ENCODE data around the gene PCDH1. TPM values are rescaled to one million over a fixed set of nuclear protein-coding genes. Genes with fewer than 3 reads are reported as not detected.

Gene PCDH1
- total and polyA plus RNA-seq, 2 of the 13 experiments (the other 11 are each of a cell fraction or from before 2014, with no cell fraction given) = 0.11 to 0.83 TPM

DNA sequence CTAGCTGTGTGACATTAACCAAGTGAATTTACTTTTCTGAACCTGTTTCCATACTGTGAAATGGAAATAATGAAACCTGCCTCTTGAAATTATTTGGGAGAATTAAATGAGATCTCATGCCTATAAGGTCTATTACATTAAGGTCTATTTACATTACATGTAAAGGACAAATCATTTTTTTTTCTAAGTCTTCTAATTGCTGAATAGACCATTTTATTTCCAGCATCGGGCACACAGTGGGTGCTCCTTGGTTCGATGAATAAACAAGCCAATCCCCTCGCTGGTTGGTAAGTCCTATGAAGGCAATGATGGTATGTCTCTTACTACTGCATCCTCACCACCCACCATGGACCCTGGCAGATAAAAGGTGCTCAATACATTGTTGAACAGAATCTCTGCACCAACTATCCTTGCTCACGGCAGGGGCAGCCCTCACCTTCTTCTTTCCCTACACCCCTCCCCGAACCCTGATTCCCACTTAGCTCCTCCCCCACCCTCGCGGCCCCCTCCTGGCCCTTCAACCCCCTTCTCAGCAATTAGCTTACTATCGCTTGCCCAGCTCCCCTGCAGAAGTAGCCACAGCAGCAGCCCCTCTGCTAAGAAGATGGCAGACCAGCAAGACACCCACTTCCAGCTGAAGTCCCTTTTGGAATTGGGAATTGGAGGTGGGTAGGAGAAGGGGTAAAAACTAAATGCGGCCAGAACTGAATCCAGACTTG lies 3.0 kb downstream of the PCDH1 start:
- BruUV-seq (replicated peaks) = no TSS peak
- TF ChIP-seq MAFK (conservative IDR thresholded peaks at IDR 0.05 in 1 of 2, IDR thresholded peaks at IDR 0.05 in 1 of 2; ENCODE audit: low read length in 2 of 2) = 0 out of 4 replicates have a peak, but pooled peaks of 1 of the 2 experiments have one; percentile 7
- no peak for TF ChIP-seq ZNF138 (CRISPR knock-in tag; IDR thresholded peaks at IDR 0.05; ENCODE audit: low read depth)
- TF ChIP-seq MBD4 (IDR thresholded peaks at IDR 0.05; ENCODE audit: borderline replicate concordance, low read length) = no peak
- DNase-seq (ENCODE audit: low spot score) (no peak), ATAC-seq (no peak), FAIRE-seq (no peak)
- Histone ChIP-seq H3K4me1 (ENCODE audit: insufficient read depth, low read length) (peaks cover 52% of the 10 kb centered on the region), H3K9me3 (ENCODE audit: low read length) (no peaks in the 10 kb centered on the region), H3K4me3 (replicated peaks in 1 of 3; ENCODE audit: insufficient read depth in 1 of 3, low read depth in 2 of 3, low read length in 3 of 3) (peak overlapping the region in 2 of 3 experiments; percentile 23 to 73; a peak in 3 of 6 replicates), H3K27ac (ENCODE audit: extremely low read length, insufficient read depth, low read length) (no peak overlapping the region), H3K27me3 (ENCODE audit: control insufficient read depth in 1 of 2, insufficient read depth in 2 of 2, low read length in 2 of 2) (peaks cover 14 to 45% of the 10 kb centered on the region in 2 experiments), H2AFZ (ENCODE audit: low read length) (no peak overlapping the region), H3K79me2 (ENCODE audit: insufficient read depth, low read length) (no peaks in the 10 kb centered on the region), H3K9ac (ENCODE audit: insufficient read depth, low read depth, low read length) (no peak overlapping the region), H3K4me2 (ENCODE audit: low read depth, low read length) (peak overlapping the region; percentile 80), H4K20me1 (ENCODE audit: insufficient read depth, low read length) (no peaks in the 10 kb centered on the region), H3K36me3 (replicated peaks in 1 of 2; ENCODE audit: control insufficient read depth in 1 of 2, insufficient read depth in 2 of 2, low read length in 2 of 2) (no peaks in the 10 kb centered on the region)
- in situ Hi-C loops (cut with HindIII; ENCODE audit: extremely low pct_ligation_motif_present, low pct_unique_long_range_greater_than_20kb) = loop anchor here (5.0 kb wide), 1 partner anchor 173 kb away; no protein-coding TSS in a partner anchor
- intact Hi-C loops (cut with micrococcal nuclease; ENCODE audit: unreplicated experiment) = loop anchor here (5.0 kb wide), 2 partner anchors 48 to 63 kb away; no protein-coding TSS in a partner anchor
- WGBS (ENCODE audit: low lambda C conversion rate) = 9% methylated on average over 9 of the region's 9 CpGs
- CTCF ChIA-PET (ENCODE audit: low intra/inter-chr PET ratio, low total read pairs) = no interaction called here
- POLR2A ChIA-PET = no interaction called here

DNA sequence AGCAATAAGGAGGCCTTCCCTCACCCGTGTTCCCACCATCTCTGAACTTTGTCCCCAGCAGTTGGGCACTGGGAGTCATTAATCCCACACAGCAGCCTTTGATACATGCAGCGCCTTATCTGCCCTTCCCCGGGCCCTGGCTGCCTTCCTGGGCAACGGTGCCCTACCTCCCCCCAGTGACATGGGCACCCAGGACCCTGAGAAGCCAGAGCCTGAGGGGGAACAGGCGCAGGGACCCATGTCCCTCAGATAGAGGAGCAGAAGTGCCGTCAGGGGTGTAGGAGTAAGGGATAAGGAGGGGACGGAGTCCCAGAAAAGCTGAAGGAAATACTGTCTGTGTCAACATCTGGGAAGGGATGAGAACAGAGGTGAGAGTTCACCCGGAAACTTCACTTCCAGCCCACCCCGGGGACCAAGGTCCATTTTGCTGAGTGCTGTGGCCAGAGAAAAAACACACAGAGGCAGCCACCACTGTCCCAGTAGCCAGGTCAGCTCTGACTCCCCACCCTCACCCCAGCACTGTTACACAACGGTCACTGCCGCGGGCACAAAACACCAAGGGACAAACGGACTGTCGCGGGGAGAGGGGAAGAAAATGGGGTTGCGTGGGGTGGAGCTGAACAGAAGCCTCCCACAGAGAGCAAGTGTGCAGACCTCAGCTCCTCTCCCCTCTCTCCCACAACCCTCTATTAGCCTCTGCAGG lies 3.8 kb downstream of the PCDH1 start:
- BruUV-seq (replicated peaks) = no TSS peak
- Histone ChIP-seq H3K4me1 (ENCODE audit: insufficient read depth, low read length) (peaks cover 52% of the 10 kb centered on the region), H3K27ac (ENCODE audit: extremely low read length, insufficient read depth, low read length) (no peak overlapping the region), H3K4me2 (ENCODE audit: low read depth, low read length) (peak overlapping the region; percentile 79), H3K79me2 (ENCODE audit: insufficient read depth, low read length) (no peaks in the 10 kb centered on the region), H3K9me3 (ENCODE audit: low read length) (no peaks in the 10 kb centered on the region), H4K20me1 (ENCODE audit: insufficient read depth, low read length) (no peaks in the 10 kb centered on the region), H2AFZ (ENCODE audit: low read length) (no peak overlapping the region), H3K36me3 (replicated peaks in 1 of 2; ENCODE audit: control insufficient read depth in 1 of 2, insufficient read depth in 2 of 2, low read length in 2 of 2) (no peaks in the 10 kb centered on the region), H3K27me3 (ENCODE audit: control insufficient read depth in 1 of 2, insufficient read depth in 2 of 2, low read length in 2 of 2) (peaks cover 14 to 53% of the 10 kb centered on the region in 2 experiments), H3K4me3 (replicated peaks in 1 of 3; ENCODE audit: insufficient read depth in 1 of 3, low read depth in 2 of 3, low read length in 3 of 3) (peak overlapping the region in 2 of 3 experiments; percentile 23 to 61; a peak in 4 of 6 replicates), H3K9ac (ENCODE audit: insufficient read depth, low read depth, low read length) (no peak overlapping the region)
- ChIA-PET CTCF (ENCODE audit: low intra/inter-chr PET ratio, low total read pairs) (no interaction called here), POLR2A (no interaction called here)
- ATAC-seq (peak; percentile 43), FAIRE-seq (peak; percentile 56), DNase-seq (ENCODE audit: low spot score) (peak; percentile 37)
- in situ Hi-C loops (cut with HindIII; ENCODE audit: extremely low pct_ligation_motif_present, low pct_unique_long_range_greater_than_20kb) (no loop called here), intact Hi-C loops (cut with micrococcal nuclease; ENCODE audit: unreplicated experiment) (no loop called here)
- 7% methylated on average over 16 of the region's 16 CpGs for WGBS (ENCODE audit: low lambda C conversion rate)
- no peak for TF ChIP-seq MATR3 (CRISPR knock-in tag; IDR thresholded peaks at IDR 0.05)
- TF ChIP-seq ZNF547 (CRISPR knock-in tag; IDR thresholded peaks at IDR 0.05) = no peak
- TF ChIP-seq KDM6A (CRISPR knock-in tag; IDR thresholded peaks at IDR 0.05; ENCODE audit: low read depth) = 0 out of 2 replicates have a peak, but pooled peaks have one; percentile 7
- TF ChIP-seq HNRNPL (IDR thresholded peaks at IDR 0.05; ENCODE audit: low read depth, low read length) = peak; percentile 98
